GM10266 (cell line): ENCODE results near the gene ST6GALNAC3.

Experiments
- DNase-seq: peaks from one replicate; pipeline ENCODE4 v3.0.0; 2012; ENCODE audit errors: extremely low spot score
- TF ChIP-seq, protein P1 (sequence below): IDR thresholded peaks from 2 replicates; pipeline ENCODE4 v1.5.1; 2012; ENCODE audit warnings: mild to moderate bottlenecking, low read depth; ENCODE audit not compliant: control insufficient read depth, insufficient read depth; ENCODE audit errors: missing control alignments

ST6GALNAC3 gene

DNA sequence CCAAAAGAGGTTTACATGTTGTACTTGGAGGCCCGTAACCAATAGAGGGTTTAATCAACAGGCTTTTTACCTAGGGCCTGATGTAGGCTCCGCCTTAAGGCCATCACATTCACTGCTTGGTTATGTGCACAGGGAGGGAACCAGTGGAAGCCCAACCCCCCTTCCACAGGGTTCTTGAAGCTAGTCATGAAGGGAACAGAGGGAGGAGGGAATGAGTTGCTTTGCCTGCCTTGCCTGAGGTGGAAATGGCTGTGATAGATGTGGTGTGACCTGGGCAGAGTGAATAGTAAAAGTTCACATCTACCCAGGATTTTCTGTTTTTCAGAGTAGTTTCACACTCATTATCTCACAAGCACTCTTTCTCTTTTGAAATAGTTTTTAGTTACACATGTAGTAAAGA is 215.1 kb downstream of the ST6GALNAC3 start:
- DNase-seq: no peak
- TF ChIP-seq, protein P1, sequence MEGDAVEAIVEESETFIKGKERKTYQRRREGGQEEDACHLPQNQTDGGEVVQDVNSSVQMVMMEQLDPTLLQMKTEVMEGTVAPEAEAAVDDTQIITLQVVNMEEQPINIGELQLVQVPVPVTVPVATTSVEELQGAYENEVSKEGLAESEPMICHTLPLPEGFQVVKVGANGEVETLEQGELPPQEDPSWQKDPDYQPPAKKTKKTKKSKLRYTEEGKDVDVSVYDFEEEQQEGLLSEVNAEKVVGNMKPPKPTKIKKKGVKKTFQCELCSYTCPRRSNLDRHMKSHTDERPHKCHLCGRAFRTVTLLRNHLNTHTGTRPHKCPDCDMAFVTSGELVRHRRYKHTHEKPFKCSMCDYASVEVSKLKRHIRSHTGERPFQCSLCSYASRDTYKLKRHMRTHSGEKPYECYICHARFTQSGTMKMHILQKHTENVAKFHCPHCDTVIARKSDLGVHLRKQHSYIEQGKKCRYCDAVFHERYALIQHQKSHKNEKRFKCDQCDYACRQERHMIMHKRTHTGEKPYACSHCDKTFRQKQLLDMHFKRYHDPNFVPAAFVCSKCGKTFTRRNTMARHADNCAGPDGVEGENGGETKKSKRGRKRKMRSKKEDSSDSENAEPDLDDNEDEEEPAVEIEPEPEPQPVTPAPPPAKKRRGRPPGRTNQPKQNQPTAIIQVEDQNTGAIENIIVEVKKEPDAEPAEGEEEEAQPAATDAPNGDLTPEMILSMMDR: no peak

DNA sequence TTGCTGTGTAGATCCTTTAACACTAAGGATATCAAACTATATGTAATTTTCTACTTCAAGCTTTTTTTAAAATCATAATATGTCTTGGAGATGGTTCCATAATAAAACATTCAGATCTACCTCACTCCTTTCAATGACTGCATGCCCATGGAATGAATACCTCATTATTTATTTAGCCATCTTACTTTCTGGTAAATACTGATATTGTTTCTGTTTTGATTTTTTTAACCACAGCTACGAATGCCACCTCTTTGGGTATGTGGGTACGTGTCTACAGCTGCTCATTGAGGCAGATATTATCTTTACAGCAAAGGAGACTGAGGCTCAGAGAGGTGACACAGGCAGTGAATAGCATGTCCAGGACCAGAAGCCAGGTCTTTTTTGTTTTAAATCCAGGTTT is 215.7 kb downstream of the ST6GALNAC3 start:
- no peak for DNase-seq
- TF ChIP-seq, protein P1: no peak

DNA sequence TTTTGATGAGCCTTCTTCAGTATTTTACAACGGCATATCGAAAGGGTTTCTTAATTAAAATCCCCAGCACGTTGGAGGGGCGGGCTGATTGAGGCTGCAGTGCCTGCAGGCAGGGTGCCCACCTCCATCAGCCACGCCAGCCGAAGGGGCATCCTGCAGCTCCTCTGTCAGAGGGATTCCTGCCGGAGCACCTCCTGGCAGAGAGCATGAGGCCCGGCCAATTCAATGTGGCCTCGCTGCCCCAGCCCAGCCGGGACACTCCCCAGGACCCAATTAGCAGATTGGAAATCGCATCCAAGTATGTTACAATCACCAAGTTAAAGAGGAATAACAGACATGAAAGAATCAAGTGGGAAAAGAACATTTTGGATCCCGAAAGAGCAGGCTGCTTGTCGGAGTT is 216.6 kb downstream of the ST6GALNAC3 start:
- TF ChIP-seq, protein P1: no peak
- no peak for DNase-seq

DNA sequence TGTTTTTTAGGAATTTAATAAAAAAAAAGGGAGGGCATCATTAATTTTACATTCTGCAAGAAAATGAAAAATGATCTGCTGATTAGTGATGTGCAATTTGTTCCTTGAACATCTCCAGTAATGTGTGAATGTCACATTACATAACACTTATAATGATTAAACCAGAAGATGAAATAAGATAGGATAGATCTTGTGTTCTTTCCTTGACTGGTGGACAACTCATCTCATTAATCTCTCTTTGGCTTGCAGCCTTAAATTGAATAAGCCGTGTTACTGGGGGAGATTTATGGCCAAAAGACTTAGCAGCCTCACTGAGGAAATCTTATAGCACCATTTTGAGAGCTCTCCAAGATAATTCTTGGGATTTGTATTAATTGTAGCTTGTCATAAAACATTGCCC is 217.2 kb downstream of the ST6GALNAC3 start:
- TF ChIP-seq, protein P1: no peak
- no peak for DNase-seq

DNA sequence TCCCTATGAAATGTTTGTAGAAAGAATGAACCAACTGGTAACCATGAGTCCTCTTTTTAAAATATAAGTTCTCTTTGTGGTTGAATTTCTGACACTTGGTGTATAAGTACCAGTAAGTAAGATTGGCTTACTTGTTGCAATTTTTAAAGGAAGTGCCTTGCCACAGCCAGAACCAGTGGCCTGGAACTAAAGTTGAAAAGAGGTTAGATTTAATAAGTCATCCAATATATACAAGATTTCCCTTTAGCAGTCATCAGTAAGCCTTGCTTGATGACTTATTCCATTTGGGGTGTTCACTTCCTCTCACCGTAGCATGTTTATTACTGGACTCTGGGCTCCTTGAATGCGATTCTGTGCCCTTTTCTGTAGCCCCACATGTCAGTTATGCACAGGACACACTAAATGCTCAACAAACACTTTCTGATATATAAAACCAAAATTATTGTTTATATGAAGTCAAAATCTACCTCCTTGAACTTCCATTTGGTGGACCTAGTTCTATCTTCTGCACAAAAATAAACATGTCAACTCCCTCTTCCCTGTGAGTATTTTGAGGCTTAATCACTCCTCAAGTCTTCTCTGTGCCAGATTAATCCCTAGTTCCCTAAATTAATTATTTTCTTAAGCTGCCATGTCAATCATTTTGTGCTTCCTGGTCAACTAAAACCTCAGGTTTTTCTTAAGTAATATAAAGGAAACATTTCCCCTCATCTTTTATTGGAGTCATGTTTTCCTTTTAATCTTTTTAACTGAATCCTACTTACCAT is 218.1 kb downstream of the ST6GALNAC3 start:
- no peak for DNase-seq
- TF ChIP-seq, protein P1: no peak

DNA sequence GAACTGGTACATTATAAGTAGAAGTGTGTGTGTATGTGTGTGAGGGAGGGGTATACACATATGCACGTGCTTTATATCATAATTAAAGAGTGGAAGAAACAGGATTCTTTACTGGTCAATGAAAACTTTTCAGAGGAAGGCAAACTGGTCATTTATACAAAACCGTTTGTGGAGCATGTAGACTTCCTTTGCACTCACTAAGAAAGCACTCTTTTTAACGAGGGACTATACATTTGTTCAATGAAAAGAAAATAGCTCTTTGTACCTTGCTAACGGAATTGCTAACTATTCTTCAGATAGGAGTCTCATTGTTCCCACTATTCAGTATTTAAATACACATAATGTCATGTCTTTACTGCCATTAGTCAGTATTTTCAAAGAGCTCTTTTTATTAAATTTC is 219.3 kb downstream of the ST6GALNAC3 start:
- no peak for DNase-seq
- TF ChIP-seq, protein P1: no peak

DNA sequence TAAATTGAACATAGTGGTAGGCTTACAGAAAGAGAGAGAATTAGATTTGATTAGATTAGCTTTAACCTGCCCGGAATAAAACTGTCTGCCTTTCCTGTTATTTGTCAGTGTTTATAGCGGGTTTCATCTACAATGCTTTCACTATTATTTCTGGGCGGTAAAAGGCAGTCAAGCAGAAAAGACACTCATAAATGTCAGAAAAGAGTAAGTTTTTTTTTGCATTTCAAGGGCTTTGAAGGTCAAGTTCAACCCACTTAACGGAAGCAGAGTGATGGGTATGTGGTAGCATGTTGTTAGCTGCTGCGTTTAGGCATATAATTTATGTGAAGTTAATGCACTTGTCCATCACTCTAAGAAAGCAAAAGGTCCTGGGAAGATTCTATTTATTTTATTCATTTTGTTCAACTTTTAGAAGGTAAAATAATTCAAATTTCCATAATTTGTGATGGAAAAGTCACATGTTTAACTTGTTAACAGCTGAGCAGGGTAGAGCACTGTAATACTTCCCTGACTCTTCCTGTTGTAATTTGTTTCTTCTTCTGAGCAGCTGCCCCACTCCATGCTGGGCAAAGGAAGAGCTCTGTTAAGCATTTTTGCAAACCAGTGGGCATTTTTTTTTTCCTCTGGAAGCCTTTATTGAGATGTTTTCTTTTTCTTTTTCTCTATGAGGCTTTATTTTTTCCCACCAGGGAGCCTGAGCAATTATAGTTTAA is 220.1 kb downstream of the ST6GALNAC3 start:
- TF ChIP-seq, protein P1: no peak
- peak; percentile 5 for DNase-seq
